ENCODE data around the gene KCNH5.

DNA sequence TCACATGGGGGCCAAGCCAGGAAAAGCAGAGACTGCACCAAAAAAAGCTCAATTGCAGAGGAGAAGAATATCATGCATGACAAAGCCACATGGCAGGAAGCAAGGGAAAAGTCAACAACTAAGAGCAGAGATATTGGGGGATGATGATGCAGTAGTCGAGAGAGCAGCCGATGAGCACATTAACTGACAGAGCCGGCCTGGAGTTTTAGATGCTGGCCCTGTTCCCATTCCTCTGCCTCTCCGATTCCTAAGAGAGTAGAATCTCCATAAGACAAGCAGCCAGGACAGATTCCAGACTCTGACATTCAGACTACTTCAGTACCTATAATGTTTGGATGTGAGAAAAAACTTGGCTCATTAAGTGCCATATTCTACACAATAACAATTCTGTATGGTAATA is 155.9 kb downstream of the KCNH5 start:
- TF ChIP-seq, protein P1, sequence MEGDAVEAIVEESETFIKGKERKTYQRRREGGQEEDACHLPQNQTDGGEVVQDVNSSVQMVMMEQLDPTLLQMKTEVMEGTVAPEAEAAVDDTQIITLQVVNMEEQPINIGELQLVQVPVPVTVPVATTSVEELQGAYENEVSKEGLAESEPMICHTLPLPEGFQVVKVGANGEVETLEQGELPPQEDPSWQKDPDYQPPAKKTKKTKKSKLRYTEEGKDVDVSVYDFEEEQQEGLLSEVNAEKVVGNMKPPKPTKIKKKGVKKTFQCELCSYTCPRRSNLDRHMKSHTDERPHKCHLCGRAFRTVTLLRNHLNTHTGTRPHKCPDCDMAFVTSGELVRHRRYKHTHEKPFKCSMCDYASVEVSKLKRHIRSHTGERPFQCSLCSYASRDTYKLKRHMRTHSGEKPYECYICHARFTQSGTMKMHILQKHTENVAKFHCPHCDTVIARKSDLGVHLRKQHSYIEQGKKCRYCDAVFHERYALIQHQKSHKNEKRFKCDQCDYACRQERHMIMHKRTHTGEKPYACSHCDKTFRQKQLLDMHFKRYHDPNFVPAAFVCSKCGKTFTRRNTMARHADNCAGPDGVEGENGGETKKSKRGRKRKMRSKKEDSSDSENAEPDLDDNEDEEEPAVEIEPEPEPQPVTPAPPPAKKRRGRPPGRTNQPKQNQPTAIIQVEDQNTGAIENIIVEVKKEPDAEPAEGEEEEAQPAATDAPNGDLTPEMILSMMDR (conservative IDR thresholded peaks at IDR 0.05; ENCODE audit: low read length): no peak
- TF ChIP-seq EZH2phosphoT487 (IDR thresholded peaks at IDR 0.05; ENCODE audit: borderline replicate concordance, low read depth, low read length): no peak

All from OCI-LY7 (cell line).